ENCODE results near the gene NMNAT2. TPM values are rescaled to one million over a fixed set of nuclear protein-coding genes. Genes with fewer than 3 reads are reported as not detected.

NMNAT2 gene
- total RNA-seq, 1 experiment from 2014 or later = 11.4 TPM

GRCh38 chr1:183247066-183247465, 171.1 kb downstream of the NMNAT2 start:
- Histone ChIP-seq H3K23ac (ENCODE audit: insufficient read length, low read depth, low read length) (no peak overlapping the region), H3K4me2 (ENCODE audit: insufficient read depth, insufficient read length, low read length) (no peak overlapping the region), H3K9ac (ENCODE audit: extremely low read depth, insufficient read length, low read length) (no peak overlapping the region), H3K79me2 (ENCODE audit: insufficient read depth, low read length) (no peaks in the 10 kb centered on the region), H2BK15ac (ENCODE audit: low read depth, low read length) (no peak overlapping the region), H4K8ac (replicated peaks; ENCODE audit: insufficient read length, low read depth, low read length) (no peak overlapping the region), H3K27me3 (ENCODE audit: insufficient read depth, low read length) (no peaks in the 10 kb centered on the region), H4K5ac (ENCODE audit: insufficient read length, low read depth, low read length) (no peak overlapping the region), H3K14ac (ENCODE audit: insufficient read depth, low read length) (no peak overlapping the region), H3K4ac (ENCODE audit: low read depth, low read length) (no peak overlapping the region), H2AK5ac (ENCODE audit: insufficient read length, low read length) (no peak overlapping the region), H3K4me1 (ENCODE audit: insufficient read depth, low read length) (no peaks in the 10 kb centered on the region), H3K56ac (ENCODE audit: insufficient read length, low read depth, low read length) (no peak overlapping the region), H2BK120ac (ENCODE audit: low read depth, low read length, poor library complexity, severe bottlenecking) (no peak overlapping the region), H4K20me1 (ENCODE audit: control insufficient read depth, insufficient read depth, insufficient read length) (no peaks in the 10 kb centered on the region), H2BK5ac (ENCODE audit: insufficient read length, low read length) (no peak overlapping the region), H3T11ph (ENCODE audit: low read length) (no peak overlapping the region), H2BK12ac (ENCODE audit: insufficient read length, low read depth, low read length) (no peak overlapping the region), H3K79me1 (ENCODE audit: insufficient read depth, low read depth, low read length, poor library complexity, severe bottlenecking) (no peaks in the 10 kb centered on the region), H2AFZ (ENCODE audit: low read length) (no peak overlapping the region), H3K27ac (ENCODE audit: insufficient read length, low read depth, low read length) (no peak overlapping the region), H2BK20ac (ENCODE audit: low read depth, low read length, poor library complexity, severe bottlenecking) (no peak overlapping the region), H3K9me3 (ENCODE audit: control insufficient read depth, low read depth, low read length) (no peaks in the 10 kb centered on the region), H3K18ac (ENCODE audit: insufficient read length, low read depth, low read length) (no peak overlapping the region), H3K23me2 (ENCODE audit: insufficient read length, low read depth, low read length, poor library complexity, severe bottlenecking) (no peaks in the 10 kb centered on the region), H4K91ac (ENCODE audit: insufficient read length, low read depth, low read length) (no peak overlapping the region)
- H3K9me3 Mint-ChIP-seq = peaks cover 2 to 5% of the 10 kb centered on the region in 2 experiments; a peak in 3 of 5 replicates
- H3K27me3 Mint-ChIP-seq (ENCODE audit: low read depth) = no peaks in the 10 kb centered on the region
- peaks cover 13 to 20% (median 17%) of the 10 kb centered on the region in 3 experiments; a peak in 6 of 7 replicates for H3K36me3 Mint-ChIP-seq (ENCODE audit: insufficient read depth in 1 of 3, low read depth in 3 of 3)
- peaks cover 3 to 12% of the 10 kb centered on the region in 2 experiments; a peak in 2 of 4 replicates for H3K4me1 Mint-ChIP-seq
- no peak for DNase-seq
- no peak for TF ChIP-seq CTCF (conservative IDR thresholded peaks at IDR 0.05)
- whole genome bisulfite sequencing (ENCODE audit: extremely low coverage, insufficient read length, low lambda C conversion rate) = no CpG with 5 or more reads among the region's 11 CpGs
- H3K4me3 Mint-ChIP-seq = no peak overlapping the region
- H3K27ac Mint-ChIP-seq = no peak overlapping the region; a peak in 1 of 7 replicates
